ENCODE results near the gene CNOT8. TPM values are rescaled to one million over a fixed set of nuclear protein-coding genes. Genes with fewer than 3 reads are reported as not detected.

The CNOT8 gene
- total and polyA plus RNA-seq, 9 of the 15 experiments (the other 6 are each of a cell fraction or from before 2014, with no cell fraction given) = 15.2 to 68.9 (median 52.1) TPM

GRCh38 chr5:154836225-154836624 is 22.2 kb upstream of the CNOT8 start (continued):
- TF ChIP-seq PBX2 (CRISPR knock-in tag; IDR thresholded peaks at IDR 0.05; ENCODE audit: low read depth) (no peak), PBX2 (tag; conservative IDR thresholded peaks at IDR 0.05; ENCODE audit: low read depth) (no peak), CCAR2 (IDR thresholded peaks at IDR 0.05; ENCODE audit: low read depth, low read length) (no peak), CC2D1A (IDR thresholded peaks at IDR 0.05) (no peak), ARID3B (CRISPR knock-in tag; IDR thresholded peaks at IDR 0.05; ENCODE audit: borderline replicate concordance) (no peak), ARID1B (IDR thresholded peaks at IDR 0.05) (no peak), XRCC4 (IDR thresholded peaks at IDR 0.05; ENCODE audit: extremely low read depth, insufficient read depth, insufficient read length) (no peak)
